Prostate gland (tissue), 2 donors: ENCODE results near the gene KISS1. TPM values are rescaled to one million over a fixed set of nuclear protein-coding genes. Genes with fewer than 3 reads are reported as not detected.

Experiments
- DNase-seq: peaks from one replicate; pipeline ENCODE4 v3.0.0-alpha.2; 2019; ENCODE audit warnings: low spot score
- H3K27ac ChIP-seq, 2 donors: fragments of 200-600 bp; sonication (generic); 2 replicates each; pipeline ENCODE4 v1.5.1; 2017 to 2019
- H3K27me3 ChIP-seq: fragments of 200-600 bp; sonication (generic); replicated peaks from 2 replicates; pipeline ENCODE4 v1.5.1; 2019; ENCODE audit not compliant: insufficient read depth
- H3K36me3 ChIP-seq, 2 donors: fragments of 200-600 bp; sonication (generic); 1 replicate in 1 of 2; 2 replicates in 1 of 2; pipeline versions ENCODE4 v1.5.1 to v1.8.1; 2017 to 2019
- H3K4me1 ChIP-seq: fragments of 200-600 bp; sonication (generic); replicated peaks from 2 replicates; pipeline ENCODE4 v1.5.1; 2019
- H3K4me3 ChIP-seq, 2 donors: fragments of 200-600 bp; sonication (generic); 2 replicates each; pipeline ENCODE4 v1.5.1; 2017 to 2019
- H3K9me3 ChIP-seq: fragments of 200-600 bp; sonication (generic); 2 replicates; pipeline ENCODE4 v1.5.1; 2017
- CTCF ChIP-seq, 4 experiments: fragments of 200-600 bp in 2 of 4; fragments of 450-650 bp in 2 of 4; sonication (generic) in 2 of 4; IDR thresholded peaks; 1 replicate in 3 of 4; 2 replicates in 1 of 4; pipeline ENCODE4 v1.5.1; 2016 to 2019; ENCODE audit warnings: antibody characterized with exemption in 4 of 4, mild to moderate bottlenecking in 2 of 4, moderate library complexity in 2 of 4
- POLR2A ChIP-seq: fragments of 450-650 bp; IDR thresholded peaks from one replicate; pipeline ENCODE4 v1.6.1; 2016; ENCODE audit warnings: antibody characterized with exemption, mild to moderate bottlenecking
- POLR2AphosphoS5 ChIP-seq: sonication (generic); formaldehyde crosslinking; IDR thresholded peaks from one replicate; pipeline ENCODE4 v1.6.1; 2017; ENCODE audit warnings: antibody characterized with exemption
- WGBS: methylation state at CpG from one replicate; pipeline ENCODE4 v1.1.5; 2018; 5-methylcytosine and 5-hydroxymethylcytosine counted together
- intact Hi-C: fragments of 100-400 bp; cut with DNase I; formaldehyde crosslinking; loops from one replicate; pipeline ENCODE4 v1.14.2; 2022
- total RNA-seq, 2 donors: library from RNA; depleted of rRNA; stranded (reverse); fragments of >200 nt; gene quantifications; one replicate each; pipeline ENCODE4 v1.1.0, GENCODE V29; 2016

Gene KISS1
- total RNA-seq, 2 donors from 2014 or later: 6.0 TPM; not detected in 1

- TF ChIP-seq CTCF (IDR thresholded peaks at IDR 0.05): no peak
- TF ChIP-seq POLR2A: no peak
- TF ChIP-seq POLR2AphosphoS5: no peak
- Histone ChIP-seq H3K27ac (no peak overlapping the region), H3K36me3 (no peaks in the 10 kb centered on the region), H3K4me3 (no peak overlapping the region), H3K27me3 (no peaks in the 10 kb centered on the region), H3K9me3 (no peaks in the 10 kb centered on the region), H3K4me1 (no peaks in the 10 kb centered on the region)
- 61% methylated on average over 4 of the region's 4 CpGs for WGBS
- intact Hi-C loops: no loop called here
- no peak for DNase-seq
These were observed 21.3 kb upstream of the KISS1 start for GRCh38 chr1:204217648-204218000.

- Histone ChIP-seq H3K27me3 (no peaks in the 10 kb centered on the region), H3K9me3 (no peaks in the 10 kb centered on the region), H3K4me1 (no peaks in the 10 kb centered on the region), H3K4me3 (no peak overlapping the region), H3K27ac (no peak overlapping the region), H3K36me3 (no peaks in the 10 kb centered on the region)
- DNase-seq: no peak
- TF ChIP-seq POLR2AphosphoS5 (no peak), CTCF (IDR thresholded peaks at IDR 0.05) (no peak), POLR2A (no peak)
- intact Hi-C loops: no loop called here
- WGBS: 74% methylated on average over 11 of the region's 11 CpGs
These were observed 20.8 kb upstream of the KISS1 start for GRCh38 chr1:204216880-204217647.

GRCh38 chr1:204216236-204216635 is 19.9 kb upstream of the KISS1 start:
- Histone ChIP-seq H3K36me3 (no peaks in the 10 kb centered on the region), H3K27ac (no peak overlapping the region), H3K27me3 (no peaks in the 10 kb centered on the region), H3K4me1 (no peaks in the 10 kb centered on the region), H3K4me3 (no peak overlapping the region), H3K9me3 (no peaks in the 10 kb centered on the region)
- no peak for TF ChIP-seq CTCF (IDR thresholded peaks at IDR 0.05)
- no peak for TF ChIP-seq POLR2A
- no peak for TF ChIP-seq POLR2AphosphoS5
- no peak for DNase-seq
- WGBS: 91% methylated on average over 4 of the region's 4 CpGs
- intact Hi-C loops: no loop called here

- intact Hi-C loops: loop anchor here (5.0 kb wide), 1 partner anchor 148 kb away; no protein-coding TSS in a partner anchor
- 16% methylated on average over 41 of the region's 41 CpGs for WGBS
- no peaks in the 10 kb centered on the region for H3K36me3 ChIP-seq
These were observed 17.7 kb upstream of the KISS1 start, which contains the start of gene GOLT1A for GRCh38 chr1:204213668-204214662. TSS of gene GOLT1A (minus strand) at chr1:204213988. CDS start at chr1:204213906, 82 bp downstream.

More at GRCh38 chr1:204213668-204214662, 17.7 kb upstream of the KISS1 start, which contains the start of gene GOLT1A:
- peak; percentile 69 for DNase-seq
- TF ChIP-seq CTCF (IDR thresholded peaks at IDR 0.05) (peak; percentile 18 to 79 (median 70)), POLR2AphosphoS5 (peak; percentile 52), POLR2A (peak; percentile 25)
- peak within 1 kb of the TSS; percentile 14 to 28 for H3K4me3 ChIP-seq
- H3K9me3 ChIP-seq: no peaks in the 10 kb centered on the region
- H3K4me1 ChIP-seq: no peaks in the 10 kb centered on the region
- H3K27me3 ChIP-seq: no peaks in the 10 kb centered on the region
- no peak within 1 kb of the TSS for H3K27ac ChIP-seq
